A549 (cell line): ENCODE data around the gene PTHLH. TPM values are rescaled to one million over a fixed set of nuclear protein-coding genes. Genes with fewer than 3 reads are reported as not detected.
A peak's percentile ranks its signal among the peaks of the same experiment; 100 is the strongest.

Experiments used
- ATAC-seq, 2 experiments: fragments of 200-7000 bp in 1 of 2; fragments of >200 bp in 1 of 2; cut with Nextera tagmentation in 1 of 2; cut with Tn5 transposase in 1 of 2; 3 replicates each; pipeline versions ENCODE4 v1.8.0 to v1.9.1; 2018 to 2020; ENCODE audit warnings: mild to moderate bottlenecking in 1 of 2, moderate library complexity in 1 of 2
- CTCF ChIA-PET: fragments of 300-600 bp; sonication (Branson Sonifier 250); formaldehyde crosslinking; extraction: SDS; loops from one replicate; lab custom pipeline; 2021; ENCODE audit warnings: antibody characterized with exemption, inconsistent platforms; lab: Yijun Ruan, JAX
- POLR2A ChIA-PET: fragments of 350-600 bp; formaldehyde crosslinking; extraction: SDS; loops from one replicate; lab custom pipeline; 2021; ENCODE audit warnings: antibody characterized with exemption, inconsistent platforms; lab: Yijun Ruan, JAX
- DNase-seq, 2 experiments: peaks; one replicate each; pipeline versions ENCODE4 v3.0.0 to v3.0.0-alpha.2; 2011 to 2016; ENCODE audit warnings: low read depth in 1 of 2, low spot score in 1 of 2
- FAIRE-seq: peaks from 2 replicates; lab custom pipeline; 2011; peaks lifted over from hg19 to GRCh38; lab: Jason Lieb, UNC
- H3K27ac ChIP-seq, 2 experiments: fragments of >200 bp; sonication (Bioruptor Twin); formaldehyde crosslinking; 3 replicates each; pipeline ENCODE4 v1.5.1; 2016 to 2017
- H3K4me1 ChIP-seq: fragments of >200 bp; sonication (Bioruptor Twin); formaldehyde crosslinking; 3 replicates; pipeline ENCODE4 v1.6.1; 2016
- H3K4me2 ChIP-seq: fragments of >200 bp; sonication (Bioruptor Twin); formaldehyde crosslinking; 3 replicates; pipeline ENCODE4 v1.6.1; 2016
- H3K4me3 ChIP-seq: fragments of >200 bp; sonication (Bioruptor Twin); formaldehyde crosslinking; 3 replicates; pipeline ENCODE4 v1.5.1; 2016
- H3K9me3 ChIP-seq: fragments of >200 bp; sonication (Bioruptor Twin); formaldehyde crosslinking; 3 replicates; pipeline ENCODE4 v1.6.1; 2016
- BCL3 ChIP-seq: fragments of >200 bp; sonication (Bioruptor Twin); formaldehyde crosslinking; IDR thresholded peaks from 3 replicates; pipeline ENCODE4 v1.6.1; 2016
- CEBPB ChIP-seq, 2 experiments: fragments of >200 bp in 1 of 2; sonication (Bioruptor Twin) in 1 of 2; formaldehyde crosslinking in 1 of 2; IDR thresholded peaks; 2 replicates each; pipeline ENCODE4 v1.6.1; 2012 to 2016
- CTCF ChIP-seq: fragments of >200 bp; sonication (Bioruptor Twin); formaldehyde crosslinking; IDR thresholded peaks from 3 replicates; pipeline ENCODE4 v1.5.1; 2016
- EHMT2 ChIP-seq: fragments of 200-600 bp; sonication (generic); IDR thresholded peaks from 2 replicates; pipeline ENCODE4 v1.6.1; 2016; ENCODE audit warnings: antibody characterized with exemption, low read depth, mild to moderate bottlenecking, moderate library complexity
- FOSB ChIP-seq: fragments of 250-450 bp; sonication (Bioruptor Pico); IDR thresholded peaks from 2 replicates; pipeline ENCODE4 v1.5.0; 2020; ENCODE audit warnings: mild to moderate bottlenecking, moderate library complexity
- FOXS1 ChIP-seq: fragments of 250-450 bp; sonication (Bioruptor Pico); IDR thresholded peaks from 2 replicates; pipeline ENCODE4 v1.5.0; 2020; ENCODE audit warnings: mild to moderate bottlenecking, moderate library complexity
- KDM1A ChIP-seq: fragments of 200-600 bp; sonication (generic); IDR thresholded peaks from 2 replicates; pipeline ENCODE4 v1.6.1; 2016; ENCODE audit warnings: low read depth, mild to moderate bottlenecking
- KDM5A ChIP-seq: fragments of 200-600 bp; sonication (generic); IDR thresholded peaks from 2 replicates; pipeline ENCODE4 v1.6.1; 2016; ENCODE audit warnings: antibody characterized with exemption, mild to moderate bottlenecking
- MAFK ChIP-seq: fragments of 450-650 bp; IDR thresholded peaks from 2 replicates; pipeline ENCODE4 v1.6.1; 2014; ENCODE audit not compliant: partially characterized antibody
- MAZ ChIP-seq: fragments of 150-350 bp; IDR thresholded peaks from 2 replicates; pipeline ENCODE4 v1.6.1; 2014; ENCODE audit warnings: antibody characterized with exemption, low read depth, low read length, borderline replicate concordance
- MYC ChIP-seq: IDR thresholded peaks from 2 replicates; pipeline ENCODE4 v1.6.1; 2012; ENCODE audit warnings: mild to moderate bottlenecking, inconsistent platforms, low read length, improper control_type of control experiment, borderline replicate concordance
- PBX3 ChIP-seq: IDR thresholded peaks from 2 replicates; pipeline ENCODE4 v1.6.1; 2012
- POLR2AphosphoS2 ChIP-seq: conservative IDR thresholded peaks from 2 replicates; pipeline ENCODE4 v1.6.1; 2012; ENCODE audit warnings: low read length, improper control_type of control experiment, inconsistent platforms
- RAD21 ChIP-seq, 2 experiments: fragments of >200 bp in 1 of 2; sonication (Bioruptor Twin) in 1 of 2; formaldehyde crosslinking in 1 of 2; IDR thresholded peaks in 1 of 2; conservative IDR thresholded peaks in 1 of 2; 2 replicates in 1 of 2; 3 replicates in 1 of 2; pipeline ENCODE4 v1.6.1; 2012 to 2018; ENCODE audit warnings: inconsistent platforms in 1 of 2
- RCOR1 ChIP-seq: fragments of 150-350 bp; IDR thresholded peaks from 2 replicates; pipeline ENCODE4 v1.6.1; 2014; ENCODE audit warnings: antibody characterized with exemption, low read length, low read depth
- RFX5 ChIP-seq: fragments of 450-650 bp; IDR thresholded peaks from 2 replicates; pipeline ENCODE4 v1.7.1; 2014; ENCODE audit warnings: antibody characterized with exemption, mild to moderate bottlenecking, moderate library complexity
- SMC3 ChIP-seq: fragments of >200 bp; sonication (Bioruptor Twin); formaldehyde crosslinking; IDR thresholded peaks from 3 replicates; pipeline ENCODE4 v1.6.1; 2018; ENCODE audit warnings: inconsistent platforms
- USF2 ChIP-seq: fragments of 450-650 bp; IDR thresholded peaks from 2 replicates; pipeline ENCODE4 v1.6.1; 2014; ENCODE audit warnings: antibody characterized with exemption
- WGBS: methylation state at CpG from one replicate; pipeline ENCODE4 v1.1.6; 2017; ENCODE audit errors: missing lambda C conversion rate; 5-methylcytosine and 5-hydroxymethylcytosine counted together
- polyA plus RNA-seq, 4 experiments: library from polyadenylated mRNA; depleted of rRNA in 3 of 4; stranded (reverse); fragments of >200 nt; fragmentation: RNase III in 1 of 4; extraction: RNeasy Plus Mini Kit Qiagen cat#74134 plus additional on column Dnase treatment in 1 of 4; gene quantifications; 2 replicates in 3 of 4; 3 replicates in 1 of 4; pipeline ENCODE4 v1.2.3, GENCODE V29; 2011 to 2017

Gene PTHLH
- polyA plus RNA-seq, 2 of the 4 experiments (the other 2 are of a cell fraction) = 10.9 to 27.9 TPM

GRCh38 chr12:27940756-27941402 is 31.7 kb downstream of the PTHLH start:
- 26% methylated on average over 4 of the region's 4 CpGs for WGBS
- DNase-seq (peak; percentile 54 to 87), ATAC-seq (peak; percentile 84 to 98; a peak in 5 of 6 replicates), FAIRE-seq (peak; percentile 94)
- TF ChIP-seq EHMT2 = no peak
- TF ChIP-seq PBX3 = no peak
- peak; percentile 89 for TF ChIP-seq CTCF
- peak; percentile 87 for TF ChIP-seq SMC3
- TF ChIP-seq KDM5A = 0 out of 2 replicates have a peak, but pooled peaks have one; percentile 20
- TF ChIP-seq FOSB (CRISPR knock-in tag) = no peak
- no peak for TF ChIP-seq POLR2AphosphoS2
- no peak for TF ChIP-seq MAFK
- no peak for TF ChIP-seq KDM1A
- TF ChIP-seq RAD21 (conservative IDR thresholded peaks at IDR 0.05 in 1 of 2, IDR thresholded peaks at IDR 0.05 in 1 of 2) = peak; percentile 75 to 84
- TF ChIP-seq CEBPB (IDR thresholded peaks at IDR 0.05) = no peak
- TF ChIP-seq MYC = no peak
- CTCF ChIA-PET = interaction anchor here (0.6 to 2.1 kb wide), 36 partner anchors 10 to 493 kb away, joined by 3 to 19 read pairs (median 4); partner anchors contain the start of genes KLHL42 and MANSC4
- Histone ChIP-seq H3K27ac (no peak overlapping the region), H3K9me3 (no peaks in the 10 kb centered on the region), H3K4me2 (no peak overlapping the region), H3K4me1 (no peaks in the 10 kb centered on the region), H3K4me3 (no peak overlapping the region)
- POLR2A ChIA-PET = no interaction called here

- Histone ChIP-seq H3K9me3 (no peaks in the 10 kb centered on the region), H3K27ac (no peak overlapping the region), H3K4me1 (no peaks in the 10 kb centered on the region), H3K4me3 (no peak overlapping the region), H3K4me2 (no peak overlapping the region)
- 82% methylated on average over 4 of the region's 4 CpGs for WGBS
- CTCF ChIA-PET = interaction anchor here (0.7 to 2.1 kb wide), 31 partner anchors 11 to 494 kb away, joined by 3 to 19 read pairs (median 4); partner anchors contain the start of genes KLHL42 and MANSC4
- POLR2A ChIA-PET = no interaction called here
- FAIRE-seq = no peak
- no peak for DNase-seq
- TF ChIP-seq MAZ (no peak), RAD21 (conservative IDR thresholded peaks at IDR 0.05 in 1 of 2, IDR thresholded peaks at IDR 0.05 in 1 of 2) (no peak), RFX5 (no peak), RCOR1 (no peak), BCL3 (no peak), PBX3 (no peak), USF2 (no peak), FOXS1 (no peak)
- no peak for ATAC-seq
Measured at GRCh38 chr12:27940245-27940644, 32.3 kb downstream of the PTHLH start.
